ENCODE data around the gene ZC3H6. TPM values are rescaled to one million over a fixed set of nuclear protein-coding genes. Genes with fewer than 3 reads are reported as not detected.
A peak's percentile ranks its signal among the peaks of the same experiment; 100 is the strongest.

The ZC3H6 gene
- total RNA-seq = 10 to 100 TPM; 17.7 to 19.6 TPM
- 70.3 to 71.3 reads per million in 2 donors for total RNA-seq

- DNase-seq = peak; percentile 98 to 100 (median 98)
- no peaks in the 10 kb centered on the region for H3K36me3 Mint-ChIP-seq (ENCODE audit: low read depth)
- no peaks in the 10 kb centered on the region for H3K27me3 Mint-ChIP-seq
- peak within 1 kb of the TSS; percentile 97 for H3K27ac Mint-ChIP-seq
- peak within 1 kb of the TSS; percentile 93 for H3K4me3 Mint-ChIP-seq
- H3K9me3 ChIP-seq (ENCODE audit: control insufficient read depth, low read length, poor library complexity, severe bottlenecking) = no peaks in the 10 kb centered on the region
- peak; percentile 94 for ATAC-seq
- H3K4me1 Mint-ChIP-seq = peaks cover 5% of the 10 kb centered on the region
Measured at GRCh38 chr2:112275311-112275886, at the start of gene ZC3H6. TSS of gene ZC3H6 (plus strand) at chr2:112275597. CDS start at chr2:112275995, 398 bp downstream.

GRCh38 chr2:112229348-112229747 is 46.0 kb upstream of the ZC3H6 start:
- Mint-ChIP-seq H3K27me3 (no peaks in the 10 kb centered on the region), H3K4me3 (no peak overlapping the region), H3K4me1 (peaks cover 8% of the 10 kb centered on the region), H3K27ac (no peak overlapping the region), H3K36me3 (ENCODE audit: low read depth) (no peaks in the 10 kb centered on the region)
- ATAC-seq (no peak), DNase-seq (no peak)
- no peaks in the 10 kb centered on the region for H3K9me3 ChIP-seq (ENCODE audit: control insufficient read depth, low read length, poor library complexity, severe bottlenecking)

- Mint-ChIP-seq H3K27me3 (no peaks in the 10 kb centered on the region), H3K36me3 (ENCODE audit: low read depth) (no peaks in the 10 kb centered on the region), H3K27ac (no peak overlapping the region)
Measured at GRCh38 chr2:112230371-112230770, 45.0 kb upstream of the ZC3H6 start.

GRCh38 chr2:112239862-112240261 is 35.5 kb upstream of the ZC3H6 start:
- no peaks in the 10 kb centered on the region for H3K9me3 ChIP-seq (ENCODE audit: control insufficient read depth, low read length, poor library complexity, severe bottlenecking)
- Mint-ChIP-seq H3K4me3 (no peak overlapping the region), H3K27ac (no peak overlapping the region), H3K4me1 (peaks cover 9% of the 10 kb centered on the region), H3K27me3 (no peaks in the 10 kb centered on the region), H3K36me3 (ENCODE audit: low read depth) (no peaks in the 10 kb centered on the region)
- ATAC-seq = no peak
- DNase-seq = no peak

More at GRCh38 chr2:112230371-112230770, 45.0 kb upstream of the ZC3H6 start:
- H3K9me3 ChIP-seq (ENCODE audit: control insufficient read depth, low read length, poor library complexity, severe bottlenecking) = no peaks in the 10 kb centered on the region
- Mint-ChIP-seq H3K4me3 (no peak overlapping the region), H3K4me1 (peaks cover 8% of the 10 kb centered on the region)
- no peak for ATAC-seq
- DNase-seq = no peak

- peaks cover 11% of the 10 kb centered on the region for H3K4me1 Mint-ChIP-seq
- peaks cover 3% of the 10 kb centered on the region for H3K36me3 Mint-ChIP-seq (ENCODE audit: low read depth)
- no peak for DNase-seq
- H3K27me3 Mint-ChIP-seq = no peaks in the 10 kb centered on the region
- H3K27ac Mint-ChIP-seq = peak overlapping the region; percentile 29
- H3K9me3 ChIP-seq (ENCODE audit: control insufficient read depth, low read length, poor library complexity, severe bottlenecking) = no peaks in the 10 kb centered on the region
- no peak overlapping the region for H3K4me3 Mint-ChIP-seq
- ATAC-seq = no peak
Measured at GRCh38 chr2:112242384-112242783, 33.0 kb upstream of the ZC3H6 start.

- DNase-seq = no peak
- ATAC-seq = no peak
- H3K36me3 Mint-ChIP-seq (ENCODE audit: low read depth) = peaks cover 3% of the 10 kb centered on the region
- H3K9me3 ChIP-seq (ENCODE audit: control insufficient read depth, low read length, poor library complexity, severe bottlenecking) = no peaks in the 10 kb centered on the region
- no peak overlapping the region for H3K4me3 Mint-ChIP-seq
- no peaks in the 10 kb centered on the region for H3K27me3 Mint-ChIP-seq
- peak overlapping the region; percentile 29 for H3K27ac Mint-ChIP-seq
- peaks cover 9% of the 10 kb centered on the region for H3K4me1 Mint-ChIP-seq
Measured at GRCh38 chr2:112243233-112243632, 32.2 kb upstream of the ZC3H6 start.

GRCh38 chr2:112244854-112245253 is 30.5 kb upstream of the ZC3H6 start:
- no peak overlapping the region for H3K4me3 Mint-ChIP-seq
- DNase-seq = no peak
- H3K27ac Mint-ChIP-seq = no peak overlapping the region
- peaks cover 3% of the 10 kb centered on the region for H3K36me3 Mint-ChIP-seq (ENCODE audit: low read depth)
- no peak for ATAC-seq
- peaks cover 9% of the 10 kb centered on the region for H3K4me1 Mint-ChIP-seq
- no peaks in the 10 kb centered on the region for H3K9me3 ChIP-seq (ENCODE audit: control insufficient read depth, low read length, poor library complexity, severe bottlenecking)
- no peaks in the 10 kb centered on the region for H3K27me3 Mint-ChIP-seq

- no peaks in the 10 kb centered on the region for H3K9me3 ChIP-seq (ENCODE audit: control insufficient read depth, low read length, poor library complexity, severe bottlenecking)
- DNase-seq (no peak), ATAC-seq (no peak)
- Mint-ChIP-seq H3K27me3 (no peaks in the 10 kb centered on the region), H3K4me1 (peaks cover 12% of the 10 kb centered on the region), H3K36me3 (ENCODE audit: low read depth) (peaks cover 2% of the 10 kb centered on the region), H3K27ac (no peak overlapping the region), H3K4me3 (no peak overlapping the region)
Measured at GRCh38 chr2:112251271-112251670, 24.1 kb upstream of the ZC3H6 start.

GRCh38 chr2:112253261-112253815 is 22.1 kb upstream of the ZC3H6 start:
- H3K9me3 ChIP-seq (ENCODE audit: control insufficient read depth, low read length, poor library complexity, severe bottlenecking) = no peaks in the 10 kb centered on the region
- Mint-ChIP-seq H3K4me1 (peaks cover 10% of the 10 kb centered on the region), H3K27ac (no peak overlapping the region), H3K4me3 (no peak overlapping the region), H3K27me3 (no peaks in the 10 kb centered on the region), H3K36me3 (ENCODE audit: low read depth) (no peaks in the 10 kb centered on the region)
- ATAC-seq = no peak
- no peak for DNase-seq

GRCh38 chr2:112254466-112255240 is 20.7 kb upstream of the ZC3H6 start, which contains the start of gene ZC3H8:
TSS of gene ZC3H8 (minus strand) at chr2:112255042. CDS start at chr2:112254981, 61 bp downstream.
- Mint-ChIP-seq H3K27me3 (no peaks in the 10 kb centered on the region), H3K4me3 (peak within 1 kb of the TSS; percentile 90), H3K36me3 (ENCODE audit: low read depth) (no peaks in the 10 kb centered on the region)

GRCh38 chr2:112255875-112256274 is 19.5 kb upstream of the ZC3H6 start:
- H3K4me3 Mint-ChIP-seq = no peak overlapping the region
- no peaks in the 10 kb centered on the region for H3K36me3 Mint-ChIP-seq (ENCODE audit: low read depth)
- no peak overlapping the region for H3K27ac Mint-ChIP-seq
- DNase-seq (no peak), ATAC-seq (no peak)
- peaks cover 17% of the 10 kb centered on the region for H3K4me1 Mint-ChIP-seq
- no peaks in the 10 kb centered on the region for H3K27me3 Mint-ChIP-seq
- H3K9me3 ChIP-seq (ENCODE audit: control insufficient read depth, low read length, poor library complexity, severe bottlenecking) = no peaks in the 10 kb centered on the region

More at GRCh38 chr2:112254466-112255240, 20.7 kb upstream of the ZC3H6 start, which contains the start of gene ZC3H8:
- ATAC-seq (peak; percentile 94), DNase-seq (peak; percentile 95 to 97 (median 95))
- Mint-ChIP-seq H3K27ac (peak within 1 kb of the TSS; percentile 88), H3K4me1 (peaks cover 14% of the 10 kb centered on the region)
- H3K9me3 ChIP-seq (ENCODE audit: control insufficient read depth, low read length, poor library complexity, severe bottlenecking) = no peaks in the 10 kb centered on the region

GRCh38 chr2:112256654-112257053 is 18.7 kb upstream of the ZC3H6 start:
- Mint-ChIP-seq H3K4me1 (peaks cover 17% of the 10 kb centered on the region), H3K27ac (no peak overlapping the region)
- DNase-seq = no peak

GRCh38 chr2:112257575-112257974 is 17.8 kb upstream of the ZC3H6 start:
- ATAC-seq = no peak
- Mint-ChIP-seq H3K4me1 (peaks cover 17% of the 10 kb centered on the region), H3K27ac (no peak overlapping the region), H3K36me3 (ENCODE audit: low read depth) (no peaks in the 10 kb centered on the region), H3K4me3 (no peak overlapping the region), H3K27me3 (no peaks in the 10 kb centered on the region)
- H3K9me3 ChIP-seq (ENCODE audit: control insufficient read depth, low read length, poor library complexity, severe bottlenecking) = no peaks in the 10 kb centered on the region
- DNase-seq = no peak

More at GRCh38 chr2:112256654-112257053, 18.7 kb upstream of the ZC3H6 start:
- no peaks in the 10 kb centered on the region for H3K9me3 ChIP-seq (ENCODE audit: control insufficient read depth, low read length, poor library complexity, severe bottlenecking)
- H3K4me3 Mint-ChIP-seq = no peak overlapping the region
- no peak for ATAC-seq
- H3K36me3 Mint-ChIP-seq (ENCODE audit: low read depth) = no peaks in the 10 kb centered on the region
- H3K27me3 Mint-ChIP-seq = no peaks in the 10 kb centered on the region
